Measurements from ENCODE around the gene CAPN15. TPM values are rescaled to one million over a fixed set of nuclear protein-coding genes. Genes with fewer than 3 reads are reported as not detected.

CAPN15 gene
- total RNA-seq, 4 donors from 2014 or later = 21.8 to 42.7 (median 29.2) TPM

GRCh38 chr16:583470-583814 is 55.9 kb downstream of the CAPN15 start:
- Histone ChIP-seq H3K4me3 (no peak overlapping the region), H3K27me3 (peaks cover 11% of the 10 kb centered on the region), H3K9me3 (no peaks in the 10 kb centered on the region), H3K27ac (no peak overlapping the region), H3K36me3 (peaks cover 0 to 25% of the 10 kb centered on the region in 2 donors), H3K4me1 (peaks cover 0 to 36% (median 13%) of the 10 kb centered on the region in 3 donors)
- TF ChIP-seq CTCF (IDR thresholded peaks at IDR 0.05) (no peak), EP300 (IDR thresholded peaks at IDR 0.05) (no peak), POLR2A (IDR thresholded peaks at IDR 0.05) (no peak), POLR2AphosphoS5 (IDR thresholded peaks at IDR 0.05) (no peak)
- WGBS, 2 donors (ENCODE audit: low coverage in 1 of 2) = no CpG with 5 or more reads among the region's 16 CpGs
- ATAC-seq = no peak

GRCh38 chr16:583815-584591 is 56.5 kb downstream of the CAPN15 start:
- TF ChIP-seq EP300 (IDR thresholded peaks at IDR 0.05) (no peak), POLR2AphosphoS5 (IDR thresholded peaks at IDR 0.05) (no peak), CTCF (IDR thresholded peaks at IDR 0.05) (no peak), POLR2A (IDR thresholded peaks at IDR 0.05) (no peak)
- H3K4me1 ChIP-seq = peaks cover 0 to 32% (median 13%) of the 10 kb centered on the region in 3 donors
- peaks cover 11% of the 10 kb centered on the region for H3K27me3 ChIP-seq
- no peak for ATAC-seq
- H3K36me3 ChIP-seq = peaks cover 0 to 25% of the 10 kb centered on the region in 2 donors
- no peaks in the 10 kb centered on the region for H3K9me3 ChIP-seq
- H3K27ac ChIP-seq = no peak overlapping the region
- H3K4me3 ChIP-seq = no peak overlapping the region
- 60% methylated on average over 4 of the region's 38 CpGs; no CpG with 5 or more reads in 1 of the 2 donors for WGBS, 2 donors (ENCODE audit: low coverage in 1 of 2)

- no peak for TF ChIP-seq CTCF (IDR thresholded peaks at IDR 0.05)
- TF ChIP-seq POLR2AphosphoS5 (IDR thresholded peaks at IDR 0.05) = no peak
- TF ChIP-seq POLR2A (IDR thresholded peaks at IDR 0.05) = no peak
- TF ChIP-seq EP300 (IDR thresholded peaks at IDR 0.05) = no peak
- Histone ChIP-seq H3K4me3 (no peak overlapping the region), H3K27me3 (peaks cover 11% of the 10 kb centered on the region), H3K36me3 (peaks cover 0 to 24% of the 10 kb centered on the region in 2 donors), H3K9me3 (no peaks in the 10 kb centered on the region), H3K4me1 (peaks cover 0 to 29% (median 13%) of the 10 kb centered on the region in 3 donors), H3K27ac (no peak overlapping the region)
- 17% methylated on average over 1 of the region's 10 CpGs; no CpG with 5 or more reads in 1 of the 2 donors for WGBS, 2 donors (ENCODE audit: low coverage in 1 of 2)
- no peak for ATAC-seq
Measured at GRCh38 chr16:585351-585750, 57.8 kb downstream of the CAPN15 start.

- peaks cover 0 to 37% (median 18%) of the 10 kb centered on the region in 3 donors for H3K4me1 ChIP-seq
- no peaks in the 10 kb centered on the region for H3K9me3 ChIP-seq
- no peak overlapping the region for H3K4me3 ChIP-seq
- H3K27ac ChIP-seq = no peak overlapping the region
- TF ChIP-seq POLR2AphosphoS5 (IDR thresholded peaks at IDR 0.05) = no peak
- no peak for TF ChIP-seq CTCF (IDR thresholded peaks at IDR 0.05)
- TF ChIP-seq POLR2A (IDR thresholded peaks at IDR 0.05) = no peak
- TF ChIP-seq EP300 (IDR thresholded peaks at IDR 0.05) = no peak
- WGBS, 2 donors (ENCODE audit: low coverage in 1 of 2) = 9 to 57% methylated on average over 6 to 12 of the region's 16 CpGs
- H3K27me3 ChIP-seq = peaks cover 11% of the 10 kb centered on the region
- peaks cover 0 to 17% of the 10 kb centered on the region in 2 donors for H3K36me3 ChIP-seq
- ATAC-seq = no peak
Measured at GRCh38 chr16:586047-586644, 58.6 kb downstream of the CAPN15 start.

Data from gastroesophageal sphincter (tissue), 4 donors.